K562 (cell line): ENCODE results near the gene SERPINE2. TPM values are rescaled to one million over a fixed set of nuclear protein-coding genes. Genes with fewer than 3 reads are reported as not detected.

Experiments
- ATAC-seq: fragments of 200-7000 bp; cut with Tn5 transposase; 3 replicates; pipeline ENCODE4 v1.9.1; 2020; ENCODE audit warnings: moderate library complexity
- BruUV-seq: library from RNA; stranded (reverse); fragments of 400-500 nt; replicated peaks from 2 replicates; lab custom pipeline; 2021; lab: Mats Ljungman, UMichigan
- CTCF ChIA-PET: fragments of 300-600 bp; formaldehyde crosslinking; extraction: SDS; loops from one replicate; lab custom pipeline; 2021; ENCODE audit warnings: low intra/inter-chr PET ratio; lab: Yijun Ruan, JAX
- POLR2A ChIA-PET: fragments of 300-600, 350-650 bp; sonication (Branson Sonifier 250); formaldehyde crosslinking; extraction: SDS; loops from one replicate; lab custom pipeline; 2021; ENCODE audit warnings: antibody characterized with exemption, inconsistent platforms; lab: Yijun Ruan, JAX
- DNase-seq, 4 experiments: peaks; one replicate each; pipeline versions ENCODE4 v3.0.0 to v3.0.0-alpha.2; 2011 to 2018; ENCODE audit warnings: low spot score in 3 of 4, mixed read lengths in 3 of 4; ENCODE audit errors: extremely low read depth in 1 of 4
- FAIRE-seq: peaks from 2 replicates; lab custom pipeline; 2011; peaks lifted over from hg19 to GRCh38; lab: Jason Lieb, UNC
- H2AFZ ChIP-seq: 2 replicates; pipeline ENCODE4 v1.6.0; 2011; ENCODE audit warnings: low read depth, low read length, control low read depth, inconsistent platforms
- H3K27ac ChIP-seq: fragments of 200-600 bp; 3 replicates; pipeline ENCODE4 v1.8.0; 2011; ENCODE audit warnings: low read depth, mild to moderate bottlenecking, control low read depth, inconsistent platforms, low read length, moderate library complexity, mixed read lengths; ENCODE audit errors: extremely low read depth
- H3K27me3 ChIP-seq, 2 experiments: fragments of 300-600 bp in 1 of 2; 2 replicates in 1 of 2; 3 replicates in 1 of 2; pipeline versions ENCODE4 v1.6.0 to v1.8.0; 2011; ENCODE audit warnings: inconsistent platforms in 2 of 2, low read length in 2 of 2, mild to moderate bottlenecking in 1 of 2, mixed read lengths in 1 of 2, moderate library complexity in 1 of 2; ENCODE audit not compliant: control insufficient read depth in 2 of 2, insufficient read depth in 2 of 2
- H3K36me3 ChIP-seq: fragments of 300-600 bp; 3 replicates; pipeline ENCODE4 v1.8.0; 2011; ENCODE audit warnings: mild to moderate bottlenecking, low read length, inconsistent platforms; ENCODE audit not compliant: control insufficient read depth, insufficient read depth
- H3K4me1 ChIP-seq, 2 experiments: fragments of 200-600 bp in 1 of 2; replicated peaks in 1 of 2; 2 replicates in 1 of 2; 3 replicates in 1 of 2; pipeline versions ENCODE4 v1.5.1 to v1.8.0; 2011; ENCODE audit warnings: inconsistent platforms in 2 of 2, low read length in 2 of 2, mild to moderate bottlenecking in 1 of 2, mixed read lengths in 1 of 2, moderate library complexity in 1 of 2; ENCODE audit not compliant: control insufficient read depth in 2 of 2, insufficient read depth in 2 of 2
- H3K4me2 ChIP-seq: 2 replicates; pipeline ENCODE4 v1.6.1; 2011; ENCODE audit warnings: low read length, control low read depth, inconsistent platforms, mixed read lengths; ENCODE audit not compliant: insufficient read depth
- H3K4me3 ChIP-seq: fragments of 200-600 bp; sonication (generic), shearing (Covaris generic); 2 replicates; pipeline ENCODE4 v1.5.1; 2016; ENCODE audit warnings: control low read depth, inconsistent platforms
- H3K79me2 ChIP-seq: fragments of 200-600 bp; 3 replicates; pipeline ENCODE4 v1.8.0; 2011; ENCODE audit warnings: low read length, inconsistent platforms; ENCODE audit not compliant: control insufficient read depth, insufficient read depth
- H3K9ac ChIP-seq, 2 experiments: 2 replicates each; pipeline versions ENCODE4 v1.6.0 to v1.6.1; 2011; ENCODE audit warnings: low read depth in 2 of 2, low read length in 2 of 2, control low read depth in 1 of 2, inconsistent platforms in 1 of 2, mild to moderate bottlenecking in 1 of 2, mixed read lengths in 1 of 2; ENCODE audit not compliant: insufficient read depth in 1 of 2
- H3K9me1 ChIP-seq: one replicate; pipeline ENCODE4 v1.6.0; 2011; ENCODE audit warnings: inconsistent platforms, mild to moderate bottlenecking, low read length, moderate library complexity; ENCODE audit not compliant: control insufficient read depth, insufficient read depth
- H3K9me3 ChIP-seq: replicated peaks from 2 replicates; pipeline ENCODE4 v1.5.1; 2011; ENCODE audit warnings: low read depth, low read length, inconsistent platforms; ENCODE audit not compliant: control insufficient read depth, insufficient read depth
- H4K20me1 ChIP-seq: replicated peaks from 2 replicates; pipeline ENCODE4 v1.6.1; 2011; ENCODE audit warnings: low read length, inconsistent platforms, mixed read lengths; ENCODE audit not compliant: control insufficient read depth, insufficient read depth
- GABPB2 ChIP-seq: fragments of 250-450 bp; sonication (Bioruptor Pico); conservative IDR thresholded peaks from 2 replicates; pipeline ENCODE4 v1.5.1; 2021; ENCODE audit warnings: mild to moderate bottlenecking
- ILK ChIP-seq: fragments of 450-650 bp; IDR thresholded peaks from 2 replicates; pipeline ENCODE4 v1.6.1; 2016; ENCODE audit warnings: missing genetic modification characterization, low read depth, mild to moderate bottlenecking, missing compliant biosample characterization, moderate library complexity, borderline replicate concordance
- PHB ChIP-seq: fragments of 250-450 bp; sonication (Bioruptor Pico); IDR thresholded peaks from 2 replicates; pipeline ENCODE4 v1.5.0; 2021
- ZNF143 ChIP-seq: sonication (generic); formaldehyde crosslinking; IDR thresholded peaks from 2 replicates; pipeline ENCODE4 v1.9.0; 2022; ENCODE audit warnings: mild to moderate bottlenecking, missing genetic modification reagents
- ZNF232 ChIP-seq: sonication (generic); formaldehyde crosslinking; IDR thresholded peaks from 2 replicates; pipeline ENCODE4 v1.8.0; 2022; ENCODE audit warnings: mild to moderate bottlenecking, missing genetic modification reagents
- ZNF431 ChIP-seq: sonication (generic); formaldehyde crosslinking; IDR thresholded peaks from 2 replicates; pipeline ENCODE4 v1.8.0; 2022; ENCODE audit warnings: mild to moderate bottlenecking, missing genetic modification reagents
- ZNF512 ChIP-seq: IDR thresholded peaks from 2 replicates; pipeline ENCODE4 v1.6.1; 2016; ENCODE audit warnings: missing genetic modification characterization, missing compliant biosample characterization
- WGBS: fragments of 100-300 bp; shearing (Covaris generic); methylation state at CpG from one replicate; pipeline ENCODE4 v1.1.6; 2016; ENCODE audit warnings: low coverage, mixed read lengths; ENCODE audit not compliant: insufficient coverage; ENCODE audit errors: missing lambda C conversion rate; 5-methylcytosine and 5-hydroxymethylcytosine counted together
- in situ Hi-C: fragments of 300-500 bp; cut with MboI; formaldehyde crosslinking; loops from 4 replicates; pipeline ENCODE4 v1.15.0; 2018; ENCODE audit warnings: inconsistent platforms, mixed read lengths
- intact Hi-C: fragments of 100-400 bp; cut with micrococcal nuclease; formaldehyde crosslinking; loops from 2 replicates; pipeline ENCODE4 v1.14.2; 2022
- polyA plus RNA-seq, 8 experiments: library from polyadenylated mRNA; depleted of rRNA in 4 of 8; stranded (reverse) in 5 of 8; unstranded in 3 of 8; fragments of >200 nt; fragmentation: Nextera tagmentation in 2 of 8; fragmentation: Illumina TruSeq in 1 of 8; extraction: Ambion mirVana in 2 of 8; extraction: Trizol in 1 of 8; gene quantifications; 2 replicates each; pipeline versions ENCODE4 v1.2.1 to v1.2.3, GENCODE V29; 2011 to 2014; ENCODE audit warnings: inconsistent platforms in 1 of 8, missing spikeins in 1 of 8
- total RNA-seq, 7 experiments: library from RNA; depleted of rRNA in 6 of 7; stranded (reverse); fragments of >200 nt in 6 of 7; fragmentation: Illumina TruSeq in 2 of 7; extraction: Trizol in 2 of 7; gene quantifications; 2 replicates each; pipeline versions ENCODE4 v1.2.1 to v1.2.3, GENCODE V29; 2011 to 2021; ENCODE audit warnings: low replicate concordance in 1 of 7

SERPINE2 gene
- total and polyA plus RNA-seq, 9 of the 15 experiments (the other 6 are each of a cell fraction or from before 2014, with no cell fraction given), result 0.03 to 0.16 (median 0.13) TPM; not detected in 6

DNA sequence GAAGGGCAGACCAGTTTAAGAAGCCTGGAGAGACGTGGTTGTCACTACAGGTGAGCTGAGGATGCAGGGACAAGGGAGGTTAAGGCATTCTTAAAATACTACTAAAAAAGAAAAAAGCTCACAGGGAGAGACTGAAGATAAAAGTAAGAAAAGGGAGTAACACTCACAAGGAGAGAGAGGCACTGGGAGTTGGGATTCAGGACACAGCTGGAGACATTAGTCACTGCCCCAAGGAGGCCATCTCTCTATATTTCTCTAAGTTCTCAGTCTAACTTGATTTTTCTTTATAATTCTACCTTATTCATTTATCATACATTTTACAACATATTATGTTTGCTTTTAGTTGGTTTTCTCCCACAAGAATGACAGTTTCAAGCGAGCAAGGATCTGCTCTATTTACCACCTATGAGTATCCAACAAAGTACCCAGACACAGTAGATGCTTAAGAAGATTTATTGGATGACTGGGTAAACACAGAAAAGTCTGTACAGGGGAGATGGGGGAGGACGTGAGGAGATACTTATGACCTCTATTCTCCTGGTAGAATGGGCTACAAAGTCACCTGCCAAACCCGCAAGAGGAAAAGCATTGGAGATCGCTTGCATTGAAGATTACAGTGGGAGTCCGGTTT lies 2.2 kb downstream of the SERPINE2 start:
- CTCF ChIA-PET, result no interaction called here
- in situ Hi-C loops, result no loop called here
- Histone ChIP-seq H3K4me3 (no peak overlapping the region), H3K9me1 (no peaks in the 10 kb centered on the region), H3K4me2 (no peak overlapping the region), H3K27me3 (peaks cover 7 to 34% of the 10 kb centered on the region in 2 experiments; a peak in 3 of 5 replicates), H3K9me3 (no peaks in the 10 kb centered on the region)
- TF ChIP-seq ZNF143 (CRISPR knock-in tag) (no peak), ZNF512 (no peak), GABPB2 (CRISPR knock-in tag) (no peak), PHB (no peak), ZNF232 (CRISPR knock-in tag) (no peak), ZNF431 (CRISPR knock-in tag) (no peak), ILK (tag) (no peak)
- TF ChIP-seq, all 486 proteins: peak for 0
- DNase-seq, result no peak
- POLR2A ChIA-PET, result no interaction called here
- no peaks in the 10 kb centered on the region for H3K36me3 ChIP-seq
- BruUV-seq, result no TSS peak
- H4K20me1 ChIP-seq, result no peaks in the 10 kb centered on the region
- intact Hi-C loops, result no loop called here
- no peak for FAIRE-seq
- no peaks in the 10 kb centered on the region for H3K79me2 ChIP-seq
- no peak overlapping the region for H3K27ac ChIP-seq
- H2AFZ ChIP-seq, result no peak overlapping the region
- peaks cover 0 to 8% of the 10 kb centered on the region in 2 experiments; a peak in 1 of 5 replicates for H3K4me1 ChIP-seq
- WGBS, result 32% methylated on average over 6 of the region's 6 CpGs
- H3K9ac ChIP-seq, result no peak overlapping the region
- ATAC-seq, result no peak
